Stomach (tissue), 9 donors: ENCODE data around the gene PAH. TPM values are rescaled to one million over a fixed set of nuclear protein-coding genes. Genes with fewer than 3 reads are reported as not detected.

ENCODE experiments used
- DNase-seq, 2 donors: peaks; one replicate each; pipeline versions ENCODE4 v3.0.0 to v3.0.0-alpha.2; 2013 to 2019
- H3K27ac ChIP-seq, 5 donors: fragments of 200-600 bp in 4 of 5; sonication (generic) in 4 of 5; one replicate each; pipeline ENCODE4 v1.5.1; 2013 to 2019; ENCODE audit warnings: mild to moderate bottlenecking in 1 of 5, moderate library complexity in 1 of 5
- H3K27me3 ChIP-seq, 3 donors: fragments of 200-600 bp; sonication (generic); one replicate each; pipeline ENCODE4 v1.5.1; 2017 to 2019; ENCODE audit warnings: mixed run types in 1 of 3
- H3K36me3 ChIP-seq, 4 donors: fragments of 200-600 bp; sonication (generic); 1 replicate in 3 of 4; 2 replicates in 1 of 4; pipeline ENCODE4 v1.5.1; 2016 to 2019
- H3K4me1 ChIP-seq, 4 donors: fragments of 200-600 bp; sonication (generic); one replicate each; pipeline ENCODE4 v1.5.1; 2016 to 2019
- H3K4me3 ChIP-seq, 4 donors: fragments of 200-600 bp; sonication (generic) in 3 of 4; one replicate each; pipeline ENCODE4 v1.5.1; 2016 to 2019; ENCODE audit warnings: mild to moderate bottlenecking in 1 of 4
- H3K9me3 ChIP-seq, 4 donors: fragments of 200-600 bp; sonication (generic); one replicate each; pipeline ENCODE4 v1.5.1; 2016 to 2019
- CTCF ChIP-seq, 7 experiments: fragments of 450-650 bp in 4 of 7; fragments of 200-600 bp in 3 of 7; sonication (generic) in 3 of 7; IDR thresholded peaks; one replicate each; pipeline ENCODE4 v1.5.1; 2016 to 2019; ENCODE audit warnings: antibody characterized with exemption in 7 of 7, control low read depth in 2 of 7, mild to moderate bottlenecking in 1 of 7
- EP300 ChIP-seq: sonication (generic); formaldehyde crosslinking; IDR thresholded peaks from one replicate; pipeline ENCODE4 v1.6.1; 2017; ENCODE audit warnings: antibody characterized with exemption
- POLR2A ChIP-seq, 4 donors: fragments of 450-650 bp; IDR thresholded peaks; one replicate each; pipeline ENCODE4 v1.6.1; 2016; ENCODE audit warnings: antibody characterized with exemption in 4 of 4, control low read depth in 2 of 4, mild to moderate bottlenecking in 1 of 4, moderate library complexity in 1 of 4
- POLR2AphosphoS5 ChIP-seq, 3 donors: sonication (generic); formaldehyde crosslinking; IDR thresholded peaks; one replicate each; pipeline ENCODE4 v1.6.1; 2016; ENCODE audit warnings: antibody characterized with exemption in 3 of 3
- WGBS, 5 donors: extraction: QIAGEN DNeasy Blood & Tissue Kit in 3 of 5; methylation state at CpG; one replicate each; pipeline versions ENCODE4 v1.1.5 to v1.1.7; 2013 to 2018; 5-methylcytosine and 5-hydroxymethylcytosine counted together
- intact Hi-C: fragments of 100-400 bp; cut with DNase I; formaldehyde crosslinking; loops from one replicate; pipeline ENCODE4 v1.15.1; 2023; ENCODE audit warnings: low total_unique reads
- polyA plus RNA-seq, 3 donors: library from polyadenylated mRNA; stranded (reverse); fragments of 200-250 nt; gene quantifications; one replicate each; pipeline ENCODE4 v1.2.3, GENCODE V29; 2013
- total RNA-seq, 5 donors: library from RNA; depleted of rRNA; stranded (reverse); fragments of >200 nt; gene quantifications; one replicate each; pipeline versions ENCODE4 v1.1.0 to v1.2.3, GENCODE V29; 2014 to 2016
- donor health status: healthy with polysubstance abuse.
- donor health status: Bipolar disorder and iron deficiency.
- donor health status: healthy.

The PAH gene
- total and polyA plus RNA-seq, 8 donors = 0.08 to 1.1 TPM; not detected in 6

DNA sequence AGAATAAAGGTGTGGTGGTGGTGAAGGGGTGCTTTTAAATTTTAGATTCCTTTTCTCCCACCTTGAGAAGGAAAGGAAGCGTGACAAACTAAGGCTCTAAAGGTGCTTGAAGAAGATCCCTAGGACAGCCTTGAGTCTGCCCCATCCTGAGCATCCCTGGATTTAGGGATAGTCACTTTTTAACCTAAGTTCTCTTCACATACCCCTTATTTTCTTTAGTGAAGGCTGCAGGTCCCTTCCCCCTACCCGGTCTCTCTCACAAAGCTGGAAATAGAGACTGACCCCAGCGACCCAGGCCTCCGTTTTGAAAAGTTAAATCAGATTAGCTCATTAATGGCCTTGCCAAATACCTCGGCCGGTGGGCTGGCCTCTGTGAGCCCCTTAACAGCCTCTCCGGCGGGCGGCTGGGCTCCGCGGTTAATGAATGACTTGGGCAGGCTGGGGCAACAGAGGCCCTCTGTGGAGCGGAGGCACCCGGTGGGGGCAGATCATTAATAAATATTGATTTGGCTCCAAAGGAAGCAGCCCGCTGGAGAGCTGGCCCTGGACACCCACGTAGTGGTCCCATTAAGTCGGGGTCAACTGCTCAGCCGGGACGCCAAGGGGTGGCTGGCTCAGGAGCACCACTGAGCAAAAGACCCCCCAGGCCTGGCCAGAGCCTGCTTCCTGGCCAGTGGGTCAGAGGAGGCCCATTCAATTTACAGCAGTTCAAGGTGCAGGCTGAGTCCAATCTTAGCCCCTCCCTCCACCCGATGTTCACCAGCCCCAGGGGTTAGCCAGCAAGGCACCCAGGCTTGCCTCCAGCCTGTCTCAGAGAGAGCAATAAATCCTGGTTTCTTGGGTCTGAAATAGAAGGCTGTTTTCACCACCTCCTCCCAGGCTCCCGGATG lies 31.8 kb downstream of the PAH start:
- H3K36me3 ChIP-seq = no peaks in the 10 kb centered on the region
- no peaks in the 10 kb centered on the region for H3K9me3 ChIP-seq
- intact Hi-C loops = no loop called here
- peak in 1 of 2 donors; percentile 52 for DNase-seq
- WGBS, 5 donors = 22 to 36% (median 30%) methylated on average over 19 to 20 of the region's 20 CpGs
- TF ChIP-seq EP300 (no peak), POLR2AphosphoS5 (IDR thresholded peaks at IDR 0.05) (no peak), POLR2A (IDR thresholded peaks at IDR 0.05) (no peak), CTCF (IDR thresholded peaks at IDR 0.05) (no peak)
- H3K27ac ChIP-seq = no peak overlapping the region
- H3K4me1 ChIP-seq = no peaks in the 10 kb centered on the region
- H3K27me3 ChIP-seq = peaks cover 0 to 44% (median 17%) of the 10 kb centered on the region in 3 donors
- H3K4me3 ChIP-seq = no peak overlapping the region

- no peak overlapping the region for H3K27ac ChIP-seq
- DNase-seq = peak; percentile 60 to 84
- H3K4me1 ChIP-seq = peaks cover 0 to 5% (median 0%) of the 10 kb centered on the region in 4 donors
- H3K9me3 ChIP-seq = no peaks in the 10 kb centered on the region
- peaks cover 0 to 57% (median 17%) of the 10 kb centered on the region in 3 donors for H3K27me3 ChIP-seq
- intact Hi-C loops = loop anchor here (5.0 kb wide), 1 partner anchor 664 kb away; no protein-coding TSS in a partner anchor
- TF ChIP-seq EP300 (no peak), POLR2A (IDR thresholded peaks at IDR 0.05) (no peak), POLR2AphosphoS5 (IDR thresholded peaks at IDR 0.05) (no peak), CTCF (IDR thresholded peaks at IDR 0.05) (peak in 5 of 7 experiments; percentile 43 to 77 (median 69))
- H3K4me3 ChIP-seq = no peak overlapping the region
- H3K36me3 ChIP-seq = no peaks in the 10 kb centered on the region
- 29 to 35% (median 32%) methylated on average over 8 of the region's 8 CpGs for WGBS, 5 donors
Measured at GRCh38 chr12:102883204-102883799, 33.7 kb downstream of the PAH start.

DNA sequence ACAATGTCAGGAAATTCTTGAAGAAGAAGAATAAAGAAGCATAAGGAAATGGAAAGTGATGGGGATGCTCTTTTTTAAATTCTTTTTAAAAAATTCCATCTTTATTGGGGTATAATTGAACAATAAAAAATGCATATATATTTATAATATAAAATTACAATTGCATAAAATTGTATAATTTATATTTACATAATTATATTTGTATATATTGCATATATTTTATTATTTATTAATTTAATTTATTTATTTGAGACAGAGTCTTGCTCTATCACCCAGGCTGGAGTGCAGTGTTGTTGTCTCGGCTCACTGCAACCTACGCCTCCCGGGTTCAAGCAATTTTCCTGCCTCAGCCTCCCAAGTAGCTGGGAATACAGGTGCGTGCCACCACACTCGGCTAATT lies 36.3 kb downstream of the PAH start:
- TF ChIP-seq EP300 = no peak
- no peak for TF ChIP-seq POLR2AphosphoS5 (IDR thresholded peaks at IDR 0.05)
- TF ChIP-seq POLR2A (IDR thresholded peaks at IDR 0.05) = no peak
- TF ChIP-seq CTCF (IDR thresholded peaks at IDR 0.05) = no peak
- peaks cover 0 to 5% (median 0%) of the 10 kb centered on the region in 4 donors for H3K4me1 ChIP-seq
- peaks cover 0 to 49% (median 17%) of the 10 kb centered on the region in 3 donors for H3K27me3 ChIP-seq
- no peak for DNase-seq
- no peaks in the 10 kb centered on the region for H3K36me3 ChIP-seq
- H3K27ac ChIP-seq = no peak overlapping the region
- 93 to 95% (median 94%) methylated on average over 5 of the region's 5 CpGs for WGBS, 5 donors
- no peaks in the 10 kb centered on the region for H3K9me3 ChIP-seq
- no peak overlapping the region for H3K4me3 ChIP-seq
- intact Hi-C loops = loop anchor here (5.0 kb wide), 1 partner anchor 667 kb away; no protein-coding TSS in a partner anchor

- 10 to 18% (median 17%) methylated on average over 9 of the region's 9 CpGs for WGBS, 5 donors
- H3K27ac ChIP-seq = no peak overlapping the region
- TF ChIP-seq POLR2A (IDR thresholded peaks at IDR 0.05) (no peak), CTCF (IDR thresholded peaks at IDR 0.05) (no peak), EP300 (no peak), POLR2AphosphoS5 (IDR thresholded peaks at IDR 0.05) (no peak)
- no peaks in the 10 kb centered on the region for H3K9me3 ChIP-seq
- H3K4me1 ChIP-seq = peaks cover 0 to 5% (median 0%) of the 10 kb centered on the region in 4 donors
- peak in 1 of 2 donors; percentile 81 for DNase-seq
- no peaks in the 10 kb centered on the region for H3K36me3 ChIP-seq
- H3K27me3 ChIP-seq = peaks cover 0 to 34% (median 6%) of the 10 kb centered on the region in 3 donors
- no peak overlapping the region for H3K4me3 ChIP-seq
- intact Hi-C loops = no loop called here
Measured at GRCh38 chr12:102879144-102879763, 37.8 kb downstream of the PAH start.
